Ascending aorta (tissue), 2 donors: Measurements from ENCODE around the gene RAB9B. TPM values are rescaled to one million over a fixed set of nuclear protein-coding genes. Genes with fewer than 3 reads are reported as not detected.

Experiments
- DNase-seq, 2 donors: peaks; one replicate each; pipeline ENCODE4 v3.0.0-alpha.2; 2019; ENCODE audit warnings: low spot score in 2 of 2
- H3K27ac ChIP-seq, 2 donors: fragments of 200-600 bp; sonication (generic); one replicate each; pipeline ENCODE4 v1.5.1; 2016 to 2017; ENCODE audit warnings: mild to moderate bottlenecking in 1 of 2
- H3K27me3 ChIP-seq: fragments of 200-600 bp; sonication (generic); one replicate; pipeline ENCODE4 v1.5.1; 2017
- H3K36me3 ChIP-seq, 2 donors: fragments of 200-600 bp; sonication (generic); one replicate each; pipeline ENCODE4 v1.5.1; 2016
- H3K4me1 ChIP-seq, 2 donors: fragments of 200-600 bp; sonication (generic); one replicate each; pipeline ENCODE4 v1.5.1; 2016 to 2017; ENCODE audit warnings: mild to moderate bottlenecking in 1 of 2
- H3K4me3 ChIP-seq, 2 donors: fragments of 200-600 bp; sonication (generic); one replicate each; pipeline ENCODE4 v1.5.1; 2016 to 2017; ENCODE audit warnings: mild to moderate bottlenecking in 1 of 2
- H3K9me3 ChIP-seq, 2 donors: fragments of 200-600 bp; sonication (generic); one replicate each; pipeline ENCODE4 v1.5.1; 2016
- CTCF ChIP-seq, 3 experiments: fragments of 200-600 bp in 2 of 3; fragments of 450-650 bp in 1 of 3; sonication (generic) in 2 of 3; IDR thresholded peaks; one replicate each; pipeline ENCODE4 v1.5.1; 2016 to 2019; ENCODE audit warnings: antibody characterized with exemption in 3 of 3, mild to moderate bottlenecking in 1 of 3, moderate library complexity in 1 of 3
- intact Hi-C: fragments of 100-400 bp; cut with DNase I; formaldehyde crosslinking; loops from one replicate; pipeline ENCODE4 v1.15.1; 2023
- total RNA-seq: library from RNA; depleted of rRNA; stranded (reverse); fragments of >200 nt; gene quantifications from one replicate; pipeline ENCODE4 v1.1.0, GENCODE V29; 2016

RAB9B gene
- total RNA-seq, 1 donor from 2014 or later, result 0.43 TPM

DNA sequence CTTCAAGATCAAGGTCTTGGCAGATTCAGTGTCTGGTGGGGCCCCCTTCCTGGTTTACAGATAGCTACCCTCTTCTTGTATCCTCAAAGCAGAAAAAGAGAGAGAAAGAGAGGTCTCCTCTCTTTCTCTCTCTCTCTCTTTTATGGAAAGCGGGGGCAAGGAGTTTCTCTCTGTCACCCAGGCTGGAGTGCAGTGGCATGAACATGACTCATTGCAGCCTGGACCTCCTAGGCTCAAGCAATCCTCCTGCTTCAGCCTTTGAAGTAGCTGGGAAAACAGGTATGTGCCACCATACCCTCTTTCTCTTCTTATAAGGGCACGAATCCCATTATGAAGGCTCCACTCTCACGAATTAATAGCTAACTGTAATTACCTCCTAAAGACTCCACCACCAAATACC, 20.2 kb downstream of the RAB9B start:
- H3K4me3 ChIP-seq, result no peak overlapping the region
- DNase-seq, result no peak
- H3K9me3 ChIP-seq, result no peaks in the 10 kb centered on the region
- no peaks in the 10 kb centered on the region for H3K36me3 ChIP-seq
- H3K4me1 ChIP-seq, result no peaks in the 10 kb centered on the region
- H3K27me3 ChIP-seq, result no peaks in the 10 kb centered on the region
- no peak overlapping the region for H3K27ac ChIP-seq
- intact Hi-C loops, result no loop called here
- TF ChIP-seq CTCF (IDR thresholded peaks at IDR 0.05), result no peak

- no peaks in the 10 kb centered on the region for H3K4me1 ChIP-seq
- DNase-seq, result no peak
- intact Hi-C loops, result no loop called here
- H3K9me3 ChIP-seq, result no peaks in the 10 kb centered on the region
- H3K36me3 ChIP-seq, result no peaks in the 10 kb centered on the region
- no peak overlapping the region for H3K27ac ChIP-seq
- no peak for TF ChIP-seq CTCF (IDR thresholded peaks at IDR 0.05)
- no peaks in the 10 kb centered on the region for H3K27me3 ChIP-seq
- no peak overlapping the region for H3K4me3 ChIP-seq
Measured at GRCh38 chrX:103806862-103807474, 25.1 kb downstream of the RAB9B start.

GRCh38 chrX:103805860-103806259, 26.2 kb downstream of the RAB9B start:
- Histone ChIP-seq H3K9me3 (no peaks in the 10 kb centered on the region), H3K27ac (no peak overlapping the region), H3K4me1 (no peaks in the 10 kb centered on the region), H3K4me3 (no peak overlapping the region), H3K36me3 (no peaks in the 10 kb centered on the region), H3K27me3 (no peaks in the 10 kb centered on the region)
- DNase-seq, result no peak
- TF ChIP-seq CTCF (IDR thresholded peaks at IDR 0.05), result no peak
- intact Hi-C loops, result no loop called here

DNA sequence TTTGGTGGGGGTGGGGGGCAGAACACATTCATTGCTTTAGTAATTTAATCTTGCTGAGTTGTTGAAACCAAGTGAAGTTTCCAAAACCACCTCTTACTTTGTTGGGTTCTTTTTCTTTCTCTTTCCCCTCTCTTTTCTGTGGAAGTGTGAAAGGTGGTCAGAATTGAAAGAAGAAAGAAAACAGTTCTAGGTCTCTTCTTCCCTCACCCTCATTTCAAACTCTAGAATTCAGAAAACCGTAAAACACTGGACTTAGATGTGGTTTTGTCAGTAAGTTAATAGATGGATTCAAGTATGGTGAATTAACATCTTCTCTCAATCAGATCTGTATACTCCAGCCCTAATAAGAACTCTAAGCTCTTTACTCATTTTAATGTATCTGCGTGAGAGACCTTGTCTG, 31.7 kb downstream of the RAB9B start:
- Histone ChIP-seq H3K9me3 (no peaks in the 10 kb centered on the region), H3K36me3 (no peaks in the 10 kb centered on the region), H3K27ac (no peak overlapping the region), H3K4me1 (no peaks in the 10 kb centered on the region), H3K4me3 (no peak overlapping the region), H3K27me3 (no peaks in the 10 kb centered on the region)
- TF ChIP-seq CTCF (IDR thresholded peaks at IDR 0.05), result no peak
- intact Hi-C loops, result no loop called here
- DNase-seq, result no peak

- Histone ChIP-seq H3K27ac (no peak overlapping the region), H3K4me1 (no peaks in the 10 kb centered on the region), H3K36me3 (no peaks in the 10 kb centered on the region), H3K9me3 (no peaks in the 10 kb centered on the region), H3K27me3 (no peaks in the 10 kb centered on the region), H3K4me3 (no peak overlapping the region)
- no peak for DNase-seq
- TF ChIP-seq CTCF (IDR thresholded peaks at IDR 0.05), result no peak
- intact Hi-C loops, result no loop called here
Measured at GRCh38 chrX:103797691-103798090, 34.4 kb downstream of the RAB9B start.

- no peak for DNase-seq
- no peak overlapping the region for H3K4me3 ChIP-seq
- TF ChIP-seq CTCF (IDR thresholded peaks at IDR 0.05), result no peak
- intact Hi-C loops, result no loop called here
- no peaks in the 10 kb centered on the region for H3K9me3 ChIP-seq
- H3K36me3 ChIP-seq, result no peaks in the 10 kb centered on the region
- H3K4me1 ChIP-seq, result no peaks in the 10 kb centered on the region
- H3K27ac ChIP-seq, result no peak overlapping the region
- no peaks in the 10 kb centered on the region for H3K27me3 ChIP-seq
Measured at GRCh38 chrX:103794119-103794518, 37.9 kb downstream of the RAB9B start.
